GM21447 (cell line): Measurements from ENCODE around the gene LGALS7B.
"Not testable (repeated sequence)": the region's sequence is repeated elsewhere in the genome, so short reads cannot be mapped to it uniquely, and the experiment has no call there.

Experiments
- ATAC-seq: cut with Tn5 transposase; IDR thresholded peaks from one replicate; pipeline ENCODE4 v1.9.1; 2021; ENCODE audit not compliant: unreplicated experiment

LGALS7B gene

GRCh38 chr19:38769635-38770211 is 19.3 kb upstream of the LGALS7B start:
- peak; percentile 50 for ATAC-seq

- peak; percentile 7 for ATAC-seq
These were observed 18.6 kb upstream of the LGALS7B start for GRCh38 chr19:38770228-38770948.

GRCh38 chr19:38770949-38771275 is 18.1 kb upstream of the LGALS7B start:
- ATAC-seq = not testable (repeated sequence)

- not testable (repeated sequence) for ATAC-seq
These were observed 17.4 kb upstream of the LGALS7B start for GRCh38 chr19:38771569-38771968.

- ATAC-seq = no peak
These were observed 15.4 kb upstream of the LGALS7B start, which contains the start of gene LGALS7 for GRCh38 chr19:38773469-38774177. LGALS7 (minus strand) TSS chr19:38773517; CDS start chr19:38773492, 25 bp downstream.

- ATAC-seq = no peak
These were observed 14.6 kb upstream of the LGALS7B start for GRCh38 chr19:38774181-38774950.

GRCh38 chr19:38778733-38779132 is 10.3 kb upstream of the LGALS7B start:
- no peak for ATAC-seq

- ATAC-seq = no peak
These were observed 8.6 kb upstream of the LGALS7B start for GRCh38 chr19:38780443-38780842.

- ATAC-seq = no peak
These were observed 7.9 kb upstream of the LGALS7B start for GRCh38 chr19:38781058-38781457.

- ATAC-seq = not testable (repeated sequence)
These were observed 6.8 kb upstream of the LGALS7B start for GRCh38 chr19:38782212-38782611.

GRCh38 chr19:38784224-38784623 is 4.8 kb upstream of the LGALS7B start:
- no peak for ATAC-seq

GRCh38 chr19:38785187-38785699 is 3.8 kb upstream of the LGALS7B start:
- ATAC-seq = no peak

GRCh38 chr19:38786061-38786460 is 2.9 kb upstream of the LGALS7B start:
- not testable (repeated sequence) for ATAC-seq

- ATAC-seq = no peak
These were observed 2.3 kb upstream of the LGALS7B start for GRCh38 chr19:38786572-38787265.

- not testable (repeated sequence) for ATAC-seq
These were observed 1.8 kb downstream of the LGALS7B start for GRCh38 chr19:38790507-38791403.

GRCh38 chr19:38791451-38792064 is 2.6 kb downstream of the LGALS7B start:
- not testable (repeated sequence) for ATAC-seq

- no peak for ATAC-seq
These were observed 3.5 kb downstream of the LGALS7B start for GRCh38 chr19:38792250-38793111.

- ATAC-seq = no peak
These were observed 4.2 kb downstream of the LGALS7B start for GRCh38 chr19:38793177-38793576.
